ENCODE data around the gene PTCH2. TPM values are rescaled to one million over a fixed set of nuclear protein-coding genes. Genes with fewer than 3 reads are reported as not detected.
A peak's percentile ranks its signal among the peaks of the same experiment; 100 is the strongest.

Gene PTCH2
- total and polyA plus RNA-seq, 2 of the 13 experiments (the other 11 are each of a cell fraction or from before 2014, with no cell fraction given): 0.60 to 1.5 TPM

DNA sequence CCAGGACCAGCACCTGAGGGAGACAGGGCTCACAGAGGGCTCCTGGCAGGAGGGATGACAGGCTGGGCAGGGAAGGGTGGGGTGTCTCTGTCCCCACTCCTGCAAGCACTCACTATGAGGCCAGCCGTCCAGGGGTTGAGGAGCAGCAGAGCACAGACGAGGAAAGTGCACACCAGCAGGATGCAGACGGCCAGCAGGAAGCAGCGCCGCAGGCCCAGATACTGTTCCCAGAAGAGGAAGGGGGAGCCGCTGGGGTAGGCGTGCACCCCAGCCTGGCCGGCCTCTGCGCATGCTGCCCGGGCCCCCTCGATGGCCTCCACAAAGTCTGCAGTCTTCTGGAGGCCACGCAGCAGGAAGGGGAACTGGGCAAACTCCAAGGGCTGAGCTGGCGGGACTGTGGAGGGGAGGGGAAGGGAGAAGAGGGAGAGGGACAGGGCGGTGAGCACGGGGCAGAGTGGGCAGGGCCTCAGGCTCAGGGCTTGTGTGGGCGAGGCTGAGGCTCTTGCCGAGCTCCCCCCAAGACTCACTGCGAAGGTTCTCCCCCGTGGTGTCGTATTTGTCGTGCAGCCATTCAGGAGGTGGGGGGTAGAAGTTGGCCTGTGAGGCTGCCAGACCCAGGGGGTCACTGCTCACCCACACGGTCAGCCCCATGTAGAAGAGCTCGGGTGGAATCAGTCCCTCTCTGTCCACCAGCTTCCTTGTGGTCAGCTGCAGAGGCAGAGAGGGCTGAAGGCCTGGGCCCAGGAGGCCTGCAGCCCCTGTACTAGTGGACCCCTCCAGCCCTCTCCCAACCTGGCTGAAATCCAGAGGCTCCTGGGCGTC lies 16.5 kb downstream of the PTCH2 start (continued):
- peak; percentile 20; the same call in 1 of the 2 replicates for TF ChIP-seq ZNF749 (CRISPR knock-in tag; IDR thresholded peaks at IDR 0.05; ENCODE audit: borderline replicate concordance)
- TF ChIP-seq RCOR2 (CRISPR knock-in tag; IDR thresholded peaks at IDR 0.05): no peak; the same call in 1 of the 2 replicates
- TF ChIP-seq, protein P1, sequence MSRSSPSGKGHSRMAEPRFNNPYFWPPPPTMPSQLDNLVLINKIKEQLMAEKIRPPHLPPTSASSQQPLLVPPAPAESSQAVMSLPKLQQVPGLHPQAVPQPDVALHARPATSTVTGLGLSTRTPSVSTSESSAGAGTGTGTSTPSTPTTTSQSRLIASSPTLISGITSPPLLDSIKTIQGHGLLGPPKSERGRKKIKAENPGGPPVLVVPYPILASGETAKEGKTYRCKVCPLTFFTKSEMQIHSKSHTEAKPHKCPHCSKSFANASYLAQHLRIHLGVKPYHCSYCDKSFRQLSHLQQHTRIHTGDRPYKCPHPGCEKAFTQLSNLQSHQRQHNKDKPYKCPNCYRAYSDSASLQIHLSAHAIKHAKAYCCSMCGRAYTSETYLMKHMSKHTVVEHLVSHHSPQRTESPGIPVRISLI (CRISPR knock-in tag; IDR thresholded peaks at IDR 0.05; ENCODE audit: borderline replicate concordance): peak; percentile 42; the same call in 1 of the 2 replicates
- TF ChIP-seq, protein P2, sequence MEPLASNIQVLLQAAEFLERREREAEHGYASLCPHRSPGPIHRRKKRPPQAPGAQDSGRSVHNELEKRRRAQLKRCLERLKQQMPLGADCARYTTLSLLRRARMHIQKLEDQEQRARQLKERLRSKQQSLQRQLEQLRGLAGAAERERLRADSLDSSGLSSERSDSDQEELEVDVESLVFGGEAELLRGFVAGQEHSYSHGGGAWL (CRISPR knock-in tag; IDR thresholded peaks at IDR 0.05): peak; percentile 67
- TF ChIP-seq NONO (IDR thresholded peaks at IDR 0.05): no peak
- TF ChIP-seq NONO (CRISPR knock-in tag; conservative IDR thresholded peaks at IDR 0.05): peak; percentile 94
- TF ChIP-seq ZNF17 (CRISPR knock-in tag; IDR thresholded peaks at IDR 0.05): 0 out of 2 replicates have a peak, but pooled peaks have one; percentile 35
- TF ChIP-seq, protein P3, sequence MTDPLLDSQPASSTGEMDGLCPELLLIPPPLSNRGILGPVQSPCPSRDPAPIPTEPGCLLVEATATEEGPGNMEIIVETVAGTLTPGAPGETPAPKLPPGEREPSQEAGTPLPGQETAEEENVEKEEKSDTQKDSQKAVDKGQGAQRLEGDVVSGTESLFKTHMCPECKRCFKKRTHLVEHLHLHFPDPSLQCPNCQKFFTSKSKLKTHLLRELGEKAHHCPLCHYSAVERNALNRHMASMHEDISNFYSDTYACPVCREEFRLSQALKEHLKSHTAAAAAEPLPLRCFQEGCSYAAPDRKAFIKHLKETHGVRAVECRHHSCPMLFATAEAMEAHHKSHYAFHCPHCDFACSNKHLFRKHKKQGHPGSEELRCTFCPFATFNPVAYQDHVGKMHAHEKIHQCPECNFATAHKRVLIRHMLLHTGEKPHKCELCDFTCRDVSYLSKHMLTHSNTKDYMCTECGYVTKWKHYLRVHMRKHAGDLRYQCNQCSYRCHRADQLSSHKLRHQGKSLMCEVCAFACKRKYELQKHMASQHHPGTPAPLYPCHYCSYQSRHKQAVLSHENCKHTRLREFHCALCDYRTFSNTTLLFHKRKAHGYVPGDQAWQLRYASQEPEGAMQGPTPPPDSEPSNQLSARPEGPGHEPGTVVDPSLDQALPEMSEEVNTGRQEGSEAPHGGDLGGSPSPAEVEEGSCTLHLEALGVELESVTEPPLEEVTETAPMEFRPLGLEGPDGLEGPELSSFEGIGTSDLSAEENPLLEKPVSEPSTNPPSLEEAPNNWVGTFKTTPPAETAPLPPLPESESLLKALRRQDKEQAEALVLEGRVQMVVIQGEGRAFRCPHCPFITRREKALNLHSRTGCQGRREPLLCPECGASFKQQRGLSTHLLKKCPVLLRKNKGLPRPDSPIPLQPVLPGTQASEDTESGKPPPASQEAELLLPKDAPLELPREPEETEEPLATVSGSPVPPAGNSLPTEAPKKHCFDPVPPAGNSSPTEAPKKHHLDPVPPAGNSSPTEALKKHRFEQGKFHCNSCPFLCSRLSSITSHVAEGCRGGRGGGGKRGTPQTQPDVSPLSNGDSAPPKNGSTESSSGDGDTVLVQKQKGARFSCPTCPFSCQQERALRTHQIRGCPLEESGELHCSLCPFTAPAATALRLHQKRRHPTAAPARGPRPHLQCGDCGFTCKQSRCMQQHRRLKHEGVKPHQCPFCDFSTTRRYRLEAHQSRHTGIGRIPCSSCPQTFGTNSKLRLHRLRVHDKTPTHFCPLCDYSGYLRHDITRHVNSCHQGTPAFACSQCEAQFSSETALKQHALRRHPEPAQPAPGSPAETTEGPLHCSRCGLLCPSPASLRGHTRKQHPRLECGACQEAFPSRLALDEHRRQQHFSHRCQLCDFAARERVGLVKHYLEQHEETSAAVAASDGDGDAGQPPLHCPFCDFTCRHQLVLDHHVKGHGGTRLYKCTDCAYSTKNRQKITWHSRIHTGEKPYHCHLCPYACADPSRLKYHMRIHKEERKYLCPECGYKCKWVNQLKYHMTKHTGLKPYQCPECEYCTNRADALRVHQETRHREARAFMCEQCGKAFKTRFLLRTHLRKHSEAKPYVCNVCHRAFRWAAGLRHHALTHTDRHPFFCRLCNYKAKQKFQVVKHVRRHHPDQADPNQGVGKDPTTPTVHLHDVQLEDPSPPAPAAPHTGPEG (CRISPR knock-in tag; IDR thresholded peaks at IDR 0.05): 0 out of 2 replicates have a peak, but pooled peaks have one; percentile 50
- 0 out of 2 replicates have a peak, but pooled peaks have one; percentile 31 for TF ChIP-seq DR1 (CRISPR knock-in tag; IDR thresholded peaks at IDR 0.05)
- peak; percentile 68; the same call in 1 of the 2 replicates for TF ChIP-seq MEF2D (CRISPR knock-in tag; IDR thresholded peaks at IDR 0.05)
- TF ChIP-seq, protein P4, sequence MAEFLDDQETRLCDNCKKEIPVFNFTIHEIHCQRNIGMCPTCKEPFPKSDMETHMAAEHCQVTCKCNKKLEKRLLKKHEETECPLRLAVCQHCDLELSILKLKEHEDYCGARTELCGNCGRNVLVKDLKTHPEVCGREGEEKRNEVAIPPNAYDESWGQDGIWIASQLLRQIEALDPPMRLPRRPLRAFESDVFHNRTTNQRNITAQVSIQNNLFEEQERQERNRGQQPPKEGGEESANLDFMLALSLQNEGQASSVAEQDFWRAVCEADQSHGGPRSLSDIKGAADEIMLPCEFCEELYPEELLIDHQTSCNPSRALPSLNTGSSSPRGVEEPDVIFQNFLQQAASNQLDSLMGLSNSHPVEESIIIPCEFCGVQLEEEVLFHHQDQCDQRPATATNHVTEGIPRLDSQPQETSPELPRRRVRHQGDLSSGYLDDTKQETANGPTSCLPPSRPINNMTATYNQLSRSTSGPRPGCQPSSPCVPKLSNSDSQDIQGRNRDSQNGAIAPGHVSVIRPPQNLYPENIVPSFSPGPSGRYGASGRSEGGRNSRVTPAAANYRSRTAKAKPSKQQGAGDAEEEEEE (CRISPR knock-in tag; IDR thresholded peaks at IDR 0.05; ENCODE audit: borderline replicate concordance): peak; percentile 83; the same call in 1 of the 2 replicates
- TF ChIP-seq ZNF564 (CRISPR knock-in tag; IDR thresholded peaks at IDR 0.05): peak; percentile 82
- TF ChIP-seq ZNF746 (CRISPR knock-in tag; IDR thresholded peaks at IDR 0.05): peak; percentile 66; the same call in 1 of the 2 replicates
- TF ChIP-seq PLRG1 (conservative IDR thresholded peaks at IDR 0.05): no peak
- TF ChIP-seq ZEB1 (IDR thresholded peaks at IDR 0.05; ENCODE audit: insufficient replicate concordance, low read depth): no peak
- TF ChIP-seq SP5 (CRISPR knock-in tag; IDR thresholded peaks at IDR 0.05; ENCODE audit: borderline replicate concordance, low read depth): 0 out of 2 replicates have a peak, but pooled peaks have one; percentile 30
- TF ChIP-seq ESRRA (CRISPR knock-in tag; IDR thresholded peaks at IDR 0.05; ENCODE audit: low read depth): peak; percentile 40; the same call in 1 of the 2 replicates
- TF ChIP-seq ZNF205 (CRISPR knock-in tag; IDR thresholded peaks at IDR 0.05): 0 out of 2 replicates have a peak, but pooled peaks have one; percentile 45
- TF ChIP-seq ZNF558 (CRISPR knock-in tag; IDR thresholded peaks at IDR 0.05; ENCODE audit: borderline replicate concordance): 0 out of 2 replicates have a peak, but pooled peaks have one; percentile 68
- TF ChIP-seq SPEN (CRISPR knock-in tag; IDR thresholded peaks at IDR 0.05; ENCODE audit: low read depth): peak; percentile 25; the same call in 1 of the 2 replicates

Data from HepG2 (cell line).